Calu3 (cell line): Measurements from ENCODE around the gene IFNE. TPM values are rescaled to one million over a fixed set of nuclear protein-coding genes. Genes with fewer than 3 reads are reported as not detected.

ENCODE experiments used
- BruUV-seq: library from RNA; stranded (reverse); fragments of 400-500 nt; replicated peaks from 2 replicates; lab custom pipeline; 2021; lab: Mats Ljungman, UMichigan
- CTCF ChIA-PET: fragments of 300-600 bp; sonication (Branson Sonifier 250); formaldehyde crosslinking; loops from one replicate; lab custom pipeline; 2022; ENCODE audit warnings: antibody characterized with exemption; lab: Charles Lee
- DNase-seq: peaks from one replicate; pipeline ENCODE4 v3.0.0; 2022
- H3K27ac Mint-ChIP-seq: one replicate; pipeline ENCODE4 v1.8.0; 2022; ENCODE audit warnings: mixed read lengths; ENCODE audit not compliant: unreplicated experiment
- H3K27me3 Mint-ChIP-seq: one replicate; pipeline ENCODE4 v1.8.0; 2022; ENCODE audit warnings: mixed read lengths; ENCODE audit not compliant: unreplicated experiment
- H3K36me3 Mint-ChIP-seq: one replicate; pipeline ENCODE4 v1.8.0; 2022; ENCODE audit warnings: mild to moderate bottlenecking, moderate library complexity, mixed read lengths; ENCODE audit not compliant: insufficient read depth, unreplicated experiment
- H3K4me1 Mint-ChIP-seq: one replicate; pipeline ENCODE4 v1.8.0; 2022; ENCODE audit warnings: mild to moderate bottlenecking, low read depth, mixed read lengths; ENCODE audit not compliant: unreplicated experiment
- H3K4me3 Mint-ChIP-seq: one replicate; pipeline ENCODE4 v1.8.0; 2022; ENCODE audit warnings: mild to moderate bottlenecking, low read depth, moderate library complexity, mixed read lengths; ENCODE audit not compliant: unreplicated experiment
- H3K9me3 Mint-ChIP-seq: one replicate; pipeline ENCODE4 v1.8.0; 2022; ENCODE audit warnings: low read depth, mixed read lengths; ENCODE audit not compliant: unreplicated experiment
- intact Hi-C: fragments of 100-400 bp; cut with micrococcal nuclease; formaldehyde crosslinking; loops from one replicate; pipeline ENCODE4 v1.10.0; 2022; ENCODE audit not compliant: unreplicated experiment
- microRNA-seq: library from miRNA; unstranded; fragments of <30 nt; microRNA quantifications from one replicate; pipeline ENCODE4 v1.2.0, GENCODE V29; 2022
- total RNA-seq: library from RNA; stranded (reverse); gene quantifications from 2 replicates; pipeline ENCODE4 v1.2.3, GENCODE V29; 2022
- TF ChIP-seq, protein P1 (sequence below): fragments of 200-600 bp; IDR thresholded peaks from one replicate; pipeline ENCODE4 v1.8.0; 2022; ENCODE audit warnings: antibody characterized with exemption; ENCODE audit not compliant: unreplicated experiment

Gene IFNE
- total RNA-seq, 1 experiment from 2014 or later = 8.4 TPM

DNA sequence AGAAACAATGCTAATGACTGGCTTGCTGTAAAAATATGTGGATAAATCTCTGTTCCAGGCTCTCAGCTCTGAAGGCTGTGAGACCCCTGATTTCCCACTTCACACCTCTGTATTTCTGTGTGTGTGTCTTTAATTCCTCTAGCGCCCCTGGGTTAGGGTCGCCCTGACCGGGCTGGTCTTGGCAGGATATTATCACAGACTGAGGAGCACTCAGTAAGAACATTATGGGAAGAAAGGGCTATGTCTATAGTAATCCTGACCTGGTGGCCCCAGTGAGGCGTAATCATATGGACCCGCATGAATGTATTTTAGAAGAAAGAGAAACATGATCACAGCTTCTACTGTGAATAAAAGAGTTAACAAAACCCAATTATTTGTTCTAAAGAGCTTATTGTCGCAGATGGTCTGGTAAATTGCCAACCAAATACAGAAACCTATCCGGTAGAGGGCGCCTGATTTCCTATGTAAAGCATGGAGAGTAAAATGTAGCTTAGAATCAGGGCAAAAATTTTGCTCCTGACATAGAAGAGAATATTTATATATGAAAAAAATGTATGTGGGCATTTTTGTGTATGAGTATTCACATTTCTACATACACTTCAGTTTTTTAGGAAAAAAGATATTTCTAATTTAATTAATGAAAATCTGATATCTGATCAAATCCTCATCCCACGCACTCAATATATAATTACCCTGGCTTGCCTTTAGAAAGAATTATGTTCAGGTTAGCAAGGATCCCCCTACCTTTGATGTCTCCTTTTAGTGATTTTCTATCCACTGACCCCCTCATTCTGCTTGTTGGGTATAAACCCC lies 47.7 kb downstream of the IFNE start:
- Mint-ChIP-seq H3K36me3 (no peaks in the 10 kb centered on the region), H3K4me3 (no peak overlapping the region), H3K27me3 (no peaks in the 10 kb centered on the region), H3K27ac (no peak overlapping the region), H3K9me3 (no peaks in the 10 kb centered on the region), H3K4me1 (no peaks in the 10 kb centered on the region)
- TF ChIP-seq, protein P1, sequence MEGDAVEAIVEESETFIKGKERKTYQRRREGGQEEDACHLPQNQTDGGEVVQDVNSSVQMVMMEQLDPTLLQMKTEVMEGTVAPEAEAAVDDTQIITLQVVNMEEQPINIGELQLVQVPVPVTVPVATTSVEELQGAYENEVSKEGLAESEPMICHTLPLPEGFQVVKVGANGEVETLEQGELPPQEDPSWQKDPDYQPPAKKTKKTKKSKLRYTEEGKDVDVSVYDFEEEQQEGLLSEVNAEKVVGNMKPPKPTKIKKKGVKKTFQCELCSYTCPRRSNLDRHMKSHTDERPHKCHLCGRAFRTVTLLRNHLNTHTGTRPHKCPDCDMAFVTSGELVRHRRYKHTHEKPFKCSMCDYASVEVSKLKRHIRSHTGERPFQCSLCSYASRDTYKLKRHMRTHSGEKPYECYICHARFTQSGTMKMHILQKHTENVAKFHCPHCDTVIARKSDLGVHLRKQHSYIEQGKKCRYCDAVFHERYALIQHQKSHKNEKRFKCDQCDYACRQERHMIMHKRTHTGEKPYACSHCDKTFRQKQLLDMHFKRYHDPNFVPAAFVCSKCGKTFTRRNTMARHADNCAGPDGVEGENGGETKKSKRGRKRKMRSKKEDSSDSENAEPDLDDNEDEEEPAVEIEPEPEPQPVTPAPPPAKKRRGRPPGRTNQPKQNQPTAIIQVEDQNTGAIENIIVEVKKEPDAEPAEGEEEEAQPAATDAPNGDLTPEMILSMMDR = peak; percentile 8
- CTCF ChIA-PET = interaction anchor here (0.8 to 1.4 kb wide), 16 partner anchors 10 to 356 kb away, joined by 3 to 8 read pairs (median 3); no protein-coding TSS in a partner anchor
- no TSS peak for BruUV-seq
- intact Hi-C loops = loop anchor here (1.0 to 10.0 kb wide), 3 partner anchors 110 to 355 kb away; no protein-coding TSS in a partner anchor
- DNase-seq = peak; percentile 57

DNA sequence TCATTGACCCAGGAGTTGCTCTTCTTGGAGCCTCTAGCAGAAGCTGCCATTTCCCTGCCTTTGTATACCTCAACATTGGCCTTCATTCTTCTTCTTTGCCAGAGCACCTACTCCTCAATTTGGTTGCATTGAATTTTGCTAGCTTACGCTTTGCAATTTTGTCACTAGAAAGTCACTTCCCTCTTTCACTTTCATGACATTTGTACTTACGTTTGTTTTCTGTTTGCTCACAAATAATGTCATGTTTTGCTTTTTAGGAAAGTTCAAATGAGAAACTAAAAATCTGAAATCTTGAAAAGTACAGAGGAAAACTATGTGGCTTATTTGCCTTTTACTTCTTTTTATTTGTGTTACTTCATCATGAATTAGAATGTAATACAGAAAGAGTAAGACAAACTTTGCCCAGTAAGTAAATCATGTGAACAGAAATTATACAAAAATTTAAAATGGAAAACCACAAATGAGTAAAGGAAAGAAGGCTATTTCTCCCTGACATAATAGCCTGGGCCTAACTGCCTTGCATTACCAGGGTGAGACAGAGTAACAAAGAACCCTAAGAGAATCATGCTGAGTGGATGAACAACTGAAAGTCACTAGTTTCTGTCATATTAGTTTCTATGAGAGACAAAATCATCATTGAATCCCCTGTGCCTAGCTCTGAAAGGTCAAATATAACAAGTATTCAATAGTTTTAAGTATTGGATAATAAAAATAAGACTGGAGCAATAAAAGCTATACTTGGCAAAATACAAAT lies 49.3 kb downstream of the IFNE start:
- Mint-ChIP-seq H3K4me3 (no peak overlapping the region), H3K36me3 (no peaks in the 10 kb centered on the region), H3K27me3 (no peaks in the 10 kb centered on the region), H3K27ac (no peak overlapping the region), H3K9me3 (no peaks in the 10 kb centered on the region), H3K4me1 (no peaks in the 10 kb centered on the region)
- BruUV-seq = no TSS peak
- intact Hi-C loops = loop anchor here (10.0 kb wide), 2 partner anchors 108 to 198 kb away; no protein-coding TSS in a partner anchor
- CTCF ChIA-PET = no interaction called here
- TF ChIP-seq, protein P1 = no peak
- no peak for DNase-seq

Small RNA genes lying within 50 kb of the gene (microRNA-seq; reads per million reads assigned to microRNA genes)
- 3,039 reads per million, percentile 89 among the genes with 10 or more reads in this experiment for gene MIR31

Other genes starting within 250 kb of the IFNE start
- not detected in 2 replicates for gene IFNA14, start 242.3 kb downstream of the IFNE start, total RNA-seq
- not detected in 2 replicates for gene IFNA5, start 177.0 kb downstream of the IFNE start, total RNA-seq
- 15.8 and 16.8 TPM in 2 replicates for gene KLHL9, start 146.9 kb downstream of the IFNE start, total RNA-seq
- not detected in 2 replicates for gene IFNA6, start 131.4 kb downstream of the IFNE start, total RNA-seq
- not detected in 2 replicates for gene IFNA13, start 114.3 kb downstream of the IFNE start, total RNA-seq
- gene IFNA2, start 96.9 kb downstream of the IFNE start, total RNA-seq = not detected in 2 replicates
- not detected in 2 replicates for gene IFNA8, start 73.2 kb downstream of the IFNE start, total RNA-seq
- not detected in 2 replicates for gene IFNA1, start 41.9 kb downstream of the IFNE start, total RNA-seq